ENCODE measurements around the gene ERGIC3. TPM values are rescaled to one million over a fixed set of nuclear protein-coding genes. Genes with fewer than 3 reads are reported as not detected.
A peak's percentile ranks its signal among the peaks of the same experiment; 100 is the strongest.

ERGIC3 gene
- total and polyA plus RNA-seq, 10 donors, result 127 to 179 (median 147) TPM

- Histone ChIP-seq H3K27me3 (replicated peaks in 1 of 7) (no peaks in the 10 kb centered on the region), H3K36me3 (no peaks in the 10 kb centered on the region), H3K27ac (no peak overlapping the region), H3K4me1 (no peaks in the 10 kb centered on the region), H3K4me3 (no peak overlapping the region), H3K9me3 (peaks cover 0 to 19% (median 14%) of the 10 kb centered on the region in 8 donors)
- 79 to 90% (median 88%) methylated on average over 11 to 12 of the region's 12 CpGs for WGBS, 5 donors
- TF ChIP-seq POLR2AphosphoS5 (IDR thresholded peaks at IDR 0.05) (no peak), POLR2A (IDR thresholded peaks at IDR 0.05) (no peak), CTCF (IDR thresholded peaks at IDR 0.05 in 8 of 11, conservative IDR thresholded peaks at IDR 0.05 in 3 of 11) (no peak)
- DNase-seq, result no peak
- intact Hi-C loops (cut with DNase I; ENCODE audit: low total_unique reads), result no loop called here
Measured at GRCh38 chr20:35582741-35583404, 41.0 kb downstream of the ERGIC3 start.

- 87 to 92% (median 90%) methylated on average over 15 to 18 of the region's 18 CpGs for WGBS, 5 donors
- H3K36me3 ChIP-seq, result no peaks in the 10 kb centered on the region
- no peaks in the 10 kb centered on the region for H3K4me1 ChIP-seq
- intact Hi-C loops (cut with DNase I; ENCODE audit: low total_unique reads), result no loop called here
- no peaks in the 10 kb centered on the region for H3K27me3 ChIP-seq (replicated peaks in 1 of 7)
- DNase-seq, result peak; percentile 67
- H3K9me3 ChIP-seq, result peaks cover 0 to 19% (median 14%) of the 10 kb centered on the region in 8 donors
- H3K27ac ChIP-seq, result no peak overlapping the region
- TF ChIP-seq POLR2AphosphoS5 (IDR thresholded peaks at IDR 0.05) (no peak), POLR2A (IDR thresholded peaks at IDR 0.05) (no peak), CTCF (IDR thresholded peaks at IDR 0.05 in 8 of 11, conservative IDR thresholded peaks at IDR 0.05 in 3 of 11) (no peak)
- H3K4me3 ChIP-seq, result no peak overlapping the region
Measured at GRCh38 chr20:35583636-35584560, 42.0 kb downstream of the ERGIC3 start.

- Histone ChIP-seq H3K27me3 (replicated peaks in 1 of 7) (no peaks in the 10 kb centered on the region), H3K9me3 (peaks cover 0 to 8% (median 4%) of the 10 kb centered on the region in 8 donors), H3K36me3 (no peaks in the 10 kb centered on the region), H3K4me3 (no peak overlapping the region), H3K27ac (no peak overlapping the region), H3K4me1 (no peaks in the 10 kb centered on the region)
- 90 to 96% (median 95%) methylated on average over 6 of the region's 6 CpGs for WGBS, 5 donors
- peak; percentile 2 for DNase-seq
- intact Hi-C loops (cut with DNase I; ENCODE audit: low total_unique reads), result no loop called here
- TF ChIP-seq POLR2AphosphoS5 (IDR thresholded peaks at IDR 0.05), result no peak
- TF ChIP-seq CTCF (IDR thresholded peaks at IDR 0.05 in 8 of 11, conservative IDR thresholded peaks at IDR 0.05 in 3 of 11), result no peak
- TF ChIP-seq POLR2A (IDR thresholded peaks at IDR 0.05), result no peak
Measured at GRCh38 chr20:35586751-35587425, 45.0 kb downstream of the ERGIC3 start.
